SK-N-SH (cell line): ENCODE results near the gene PMIS2. TPM values are rescaled to one million over a fixed set of nuclear protein-coding genes. Genes with fewer than 3 reads are reported as not detected.

ENCODE experiments used
- CTCF ChIA-PET: fragments of 300-600, 350-600 bp; formaldehyde crosslinking; extraction: SDS; loops from one replicate; lab custom pipeline; 2021; lab: Yijun Ruan, JAX
- POLR2A ChIA-PET: fragments of 350-600 bp; sonication (Branson Sonifier 250); formaldehyde crosslinking; extraction: SDS; loops from one replicate; lab custom pipeline; 2020; ENCODE audit warnings: antibody characterized with exemption, inconsistent platforms; lab: Yijun Ruan, JAX
- DNase-seq: peaks from one replicate; pipeline ENCODE4 v3.0.0; 2012
- H2AFZ ChIP-seq: fragments of 200-600 bp; sonication (generic); 2 replicates; pipeline ENCODE4 v1.8.1; 2016; ENCODE audit warnings: antibody characterized with exemption, mild to moderate bottlenecking, low read depth
- H3F3A ChIP-seq: fragments of 200-600 bp; sonication (generic); replicated peaks from 2 replicates; pipeline ENCODE3; 2016; ENCODE audit warnings: antibody characterized with exemption, mild to moderate bottlenecking; ENCODE audit not compliant: insufficient read depth
- H3K27ac ChIP-seq, 2 experiments: fragments of 200-500 bp in 1 of 2; fragments of 200-600 bp in 1 of 2; sonication (Bioruptor generic) in 1 of 2; sonication (generic), shearing (Covaris generic) in 1 of 2; 2 replicates each; pipeline versions ENCODE4 v1.5.1 to v1.6.1; 2014 to 2016; ENCODE audit warnings: low read depth in 2 of 2, inconsistent platforms in 1 of 2, low read length in 1 of 2, mild to moderate bottlenecking in 1 of 2, mixed read lengths in 1 of 2
- H3K27me3 ChIP-seq: fragments of 200-600 bp; sonication (generic), shearing (Covaris generic); 2 replicates; pipeline ENCODE4 v1.6.1; 2016; ENCODE audit warnings: mixed run types; ENCODE audit not compliant: insufficient read depth
- H3K36me3 ChIP-seq, 2 experiments: fragments of 200-500 bp in 1 of 2; fragments of 200-600 bp in 1 of 2; sonication (Bioruptor generic) in 1 of 2; sonication (generic) in 1 of 2; replicated peaks in 1 of 2; 2 replicates each; pipeline versions ENCODE3 to v1.5.1; 2014 to 2016; ENCODE audit warnings: low read length in 1 of 2, mild to moderate bottlenecking in 1 of 2; ENCODE audit not compliant: insufficient read depth in 2 of 2, control insufficient read depth in 1 of 2
- H3K4me1 ChIP-seq, 2 experiments: fragments of 200-500 bp in 1 of 2; fragments of 200-600 bp in 1 of 2; sonication (Bioruptor generic) in 1 of 2; sonication (generic), shearing (Covaris generic) in 1 of 2; 2 replicates each; pipeline versions ENCODE4 v1.5.1 to v1.6.1; 2014 to 2016; ENCODE audit warnings: low read depth in 1 of 2, low read length in 1 of 2, mixed run types in 1 of 2; ENCODE audit not compliant: insufficient read depth in 2 of 2, control insufficient read depth in 1 of 2
- H3K4me2 ChIP-seq: fragments of 200-600 bp; sonication (generic), shearing (Covaris generic); 2 replicates; pipeline ENCODE4 v1.6.1; 2017; ENCODE audit warnings: mixed run types
- H3K4me3 ChIP-seq, 2 experiments: fragments of 200-500 bp in 1 of 2; fragments of 200-600 bp in 1 of 2; sonication (Bioruptor generic) in 1 of 2; sonication (generic), shearing (Covaris generic) in 1 of 2; 2 replicates each; pipeline versions ENCODE4 v1.5.1 to v1.8.1; 2014 to 2016; ENCODE audit warnings: low read depth in 2 of 2, inconsistent platforms in 1 of 2, low read length in 1 of 2, mild to moderate bottlenecking in 1 of 2, mixed read lengths in 1 of 2, moderate library complexity in 1 of 2
- H3K79me2 ChIP-seq: fragments of 200-600 bp; sonication (generic); 2 replicates; pipeline ENCODE4 v1.8.1; 2017; ENCODE audit warnings: mild to moderate bottlenecking; ENCODE audit not compliant: insufficient read depth
- H3K9ac ChIP-seq: fragments of 200-600 bp; sonication (generic); 2 replicates; pipeline ENCODE4 v1.6.1; 2017; ENCODE audit warnings: mixed run types
- H3K9me2 ChIP-seq: fragments of 200-600 bp; sonication (generic); 2 replicates; pipeline ENCODE4 v1.6.1; 2017; ENCODE audit warnings: mixed run types
- H3K9me3 ChIP-seq: fragments of 200-600 bp; sonication (generic); 2 replicates; pipeline ENCODE4 v1.6.1; 2017; ENCODE audit warnings: mixed run types, mild to moderate bottlenecking, moderate library complexity
- H4K20me1 ChIP-seq: fragments of 200-600 bp; sonication (generic); 2 replicates; pipeline ENCODE4 v1.6.1; 2017; ENCODE audit warnings: mild to moderate bottlenecking, mixed run types; ENCODE audit not compliant: insufficient read depth
- CHD2 ChIP-seq: fragments of 150-350 bp; IDR thresholded peaks from 2 replicates; pipeline ENCODE4 v1.6.1; 2018; ENCODE audit warnings: low read length; ENCODE audit not compliant: partially characterized antibody
- EP300 ChIP-seq, 2 experiments: IDR thresholded peaks; 2 replicates each; pipeline versions ENCODE4 v1.4.0 to v1.6.1; 2012; ENCODE audit warnings: borderline replicate concordance in 1 of 2, low read depth in 1 of 2, low read length in 1 of 2
- EZH2phosphoT487 ChIP-seq: fragments of 200-600 bp; sonication (generic); IDR thresholded peaks from 2 replicates; pipeline ENCODE4 v1.6.1; 2017; ENCODE audit warnings: low read depth, mixed run types, mild to moderate bottlenecking, antibody characterized with exemption, moderate library complexity, borderline replicate concordance
- FOSL2 ChIP-seq: IDR thresholded peaks from 2 replicates; pipeline ENCODE4 v1.4.0; 2012; ENCODE audit warnings: low read depth, mild to moderate bottlenecking, moderate library complexity, borderline replicate concordance
- FOXJ3 ChIP-seq: sonication (generic); formaldehyde crosslinking; IDR thresholded peaks from 2 replicates; pipeline ENCODE4 v1.5.1; 2020; ENCODE audit warnings: mild to moderate bottlenecking, missing genetic modification reagents
- GABPA ChIP-seq: IDR thresholded peaks from 2 replicates; pipeline ENCODE4 v1.4.0; 2012; ENCODE audit warnings: low read depth, mild to moderate bottlenecking
- GATA2 ChIP-seq: sonication (generic); formaldehyde crosslinking; IDR thresholded peaks from 2 replicates; pipeline ENCODE4 v1.5.0; 2020; ENCODE audit warnings: mild to moderate bottlenecking, missing genetic modification reagents
- IRF3 ChIP-seq: fragments of 150-350 bp; IDR thresholded peaks from 2 replicates; pipeline ENCODE4 v1.6.1; 2016; ENCODE audit warnings: mild to moderate bottlenecking, low read depth, low read length
- JUND ChIP-seq: IDR thresholded peaks from 2 replicates; pipeline ENCODE4 v1.4.0; 2012
- NFIC ChIP-seq: IDR thresholded peaks from 2 replicates; pipeline ENCODE4 v1.4.0; 2012; ENCODE audit warnings: borderline replicate concordance
- POLR2AphosphoS5 ChIP-seq: IDR thresholded peaks from 2 replicates; pipeline ENCODE4 v1.6.1; 2012; ENCODE audit warnings: low read depth, low read length
- RAD21 ChIP-seq: IDR thresholded peaks from 2 replicates; pipeline ENCODE4 v1.6.1; 2012; ENCODE audit warnings: mild to moderate bottlenecking, low read length
- RCOR1 ChIP-seq: fragments of 150-350 bp; IDR thresholded peaks from 2 replicates; pipeline ENCODE4 v1.6.1; 2017; ENCODE audit warnings: antibody characterized with exemption, low read length
- RXRA ChIP-seq: IDR thresholded peaks from 2 replicates; pipeline ENCODE4 v1.4.0; 2012; ENCODE audit warnings: low read depth, mild to moderate bottlenecking, borderline replicate concordance
- SMC3 ChIP-seq: IDR thresholded peaks from 2 replicates; pipeline ENCODE4 v1.6.1; 2012; ENCODE audit warnings: low read depth, low read length, improper control_type of control experiment
- TEAD4 ChIP-seq: IDR thresholded peaks from 2 replicates; pipeline ENCODE4 v1.4.0; 2012; ENCODE audit warnings: mild to moderate bottlenecking, borderline replicate concordance; ENCODE audit not compliant: insufficient read depth
- USF1 ChIP-seq: IDR thresholded peaks from 2 replicates; pipeline ENCODE4 v1.4.0; 2012; ENCODE audit warnings: low read depth, borderline replicate concordance
- YY1 ChIP-seq: IDR thresholded peaks from 2 replicates; pipeline ENCODE4 v1.4.0; 2012; ENCODE audit warnings: low read depth, mild to moderate bottlenecking
- WGBS: methylation state at CpG from one replicate; pipeline ENCODE4 v1.1.6; 2017; ENCODE audit warnings: low lambda C conversion rate; 5-methylcytosine and 5-hydroxymethylcytosine counted together
- polyA plus RNA-seq, 3 experiments: library from polyadenylated mRNA; depleted of rRNA; stranded (reverse); fragments of >200 nt; gene quantifications; 2 replicates each; pipeline ENCODE4 v1.2.3, GENCODE V29; 2012
- TF ChIP-seq, protein P1 (sequence below): IDR thresholded peaks from 2 replicates; pipeline ENCODE4; 2012

PMIS2 gene
- polyA plus RNA-seq, 1 of the 3 experiments (the other 2 are of a cell fraction), result not detected

DNA sequence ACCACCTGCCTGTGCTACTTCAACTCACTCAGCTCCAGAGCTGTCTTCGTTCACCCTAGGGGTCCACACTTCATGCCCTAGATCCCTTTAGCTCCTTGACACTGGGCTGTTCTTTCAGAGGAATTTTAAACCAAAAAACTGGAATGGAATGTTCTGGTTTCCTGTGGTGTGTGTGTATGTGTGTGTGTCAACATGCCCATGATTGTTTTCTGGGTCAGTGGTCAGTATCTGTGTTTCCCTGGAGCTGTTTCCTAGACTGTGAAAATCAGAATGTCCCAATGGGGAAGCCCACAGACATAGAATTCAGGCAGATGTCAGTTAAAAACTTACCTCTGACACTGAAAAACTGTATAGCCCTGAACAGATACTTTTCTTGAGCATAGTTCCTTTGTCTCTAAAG is 1.3 kb downstream of the PMIS2 start:
- Histone ChIP-seq H3K4me3 (no peak overlapping the region), H3K27me3 (peaks cover 55% of the 10 kb centered on the region), H3K27ac (no peak overlapping the region), H4K20me1 (no peaks in the 10 kb centered on the region), H3K79me2 (no peaks in the 10 kb centered on the region), H3K9me3 (no peaks in the 10 kb centered on the region), H3K4me1 (no peaks in the 10 kb centered on the region), H3K36me3 (no peaks in the 10 kb centered on the region), H3K9ac (no peak overlapping the region), H2AFZ (no peak overlapping the region), H3K9me2 (no peaks in the 10 kb centered on the region), H3K4me2 (no peak overlapping the region), H3F3A (no peaks in the 10 kb centered on the region)
- no peak for DNase-seq
- TF ChIP-seq IRF3, result no peak
- TF ChIP-seq RAD21, result no peak
- no peak for TF ChIP-seq RCOR1
- no peak for TF ChIP-seq POLR2AphosphoS5
- TF ChIP-seq, protein P1, sequence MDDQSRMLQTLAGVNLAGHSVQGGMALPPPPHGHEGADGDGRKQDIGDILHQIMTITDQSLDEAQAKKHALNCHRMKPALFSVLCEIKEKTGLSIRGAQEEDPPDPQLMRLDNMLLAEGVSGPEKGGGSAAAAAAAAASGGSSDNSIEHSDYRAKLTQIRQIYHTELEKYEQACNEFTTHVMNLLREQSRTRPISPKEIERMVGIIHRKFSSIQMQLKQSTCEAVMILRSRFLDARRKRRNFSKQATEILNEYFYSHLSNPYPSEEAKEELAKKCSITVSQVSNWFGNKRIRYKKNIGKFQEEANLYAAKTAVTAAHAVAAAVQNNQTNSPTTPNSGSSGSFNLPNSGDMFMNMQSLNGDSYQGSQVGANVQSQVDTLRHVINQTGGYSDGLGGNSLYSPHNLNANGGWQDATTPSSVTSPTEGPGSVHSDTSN, result no peak
- TF ChIP-seq SMC3, result no peak
- TF ChIP-seq CHD2, result no peak
- TF ChIP-seq USF1, result no peak
- no peak for TF ChIP-seq GABPA
- no peak for TF ChIP-seq YY1
- no peak for TF ChIP-seq NFIC
- no peak for TF ChIP-seq FOSL2
- WGBS, result 0% methylated on average over 1 of the region's 1 CpG
- POLR2A ChIA-PET, result no interaction called here
- CTCF ChIA-PET, result interaction anchor here (1.3 to 1.5 kb wide), 2 partner anchors 17 to 77 kb away, joined by 3 read pairs; no protein-coding TSS in a partner anchor

DNA sequence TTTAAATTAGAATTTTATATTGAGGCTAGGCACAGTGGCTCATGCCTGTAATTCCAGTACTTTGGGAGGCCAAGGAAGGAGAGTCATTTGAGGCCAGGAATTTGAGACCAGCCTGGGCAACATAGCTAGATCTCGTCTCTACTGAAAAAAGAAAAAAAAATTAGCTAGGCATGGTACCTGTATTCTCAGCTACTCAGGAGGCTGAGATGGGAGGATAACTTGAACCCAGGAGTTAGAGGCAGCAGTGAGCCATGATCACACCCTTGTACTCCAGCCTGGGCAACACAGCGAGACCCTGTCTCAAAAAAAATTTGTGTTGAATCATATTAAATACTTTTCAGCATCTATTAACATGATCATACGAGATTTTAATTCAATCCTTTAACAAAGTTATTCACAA is 4.9 kb downstream of the PMIS2 start:
- Histone ChIP-seq H3K79me2 (no peaks in the 10 kb centered on the region), H3K9me2 (no peaks in the 10 kb centered on the region), H3K4me1 (no peaks in the 10 kb centered on the region), H4K20me1 (no peaks in the 10 kb centered on the region), H3K9me3 (no peaks in the 10 kb centered on the region), H3K27me3 (peaks cover 41% of the 10 kb centered on the region), H3K4me2 (no peak overlapping the region), H3F3A (no peaks in the 10 kb centered on the region), H2AFZ (no peak overlapping the region), H3K9ac (no peak overlapping the region), H3K27ac (no peak overlapping the region), H3K4me3 (no peak overlapping the region), H3K36me3 (no peaks in the 10 kb centered on the region)
- TF ChIP-seq EZH2phosphoT487, result no peak
- TF ChIP-seq FOSL2, result no peak
- TF ChIP-seq GATA2, result no peak
- no peak for TF ChIP-seq TEAD4
- TF ChIP-seq NFIC, result no peak
- no peak for TF ChIP-seq JUND
- TF ChIP-seq, protein P1, result no peak
- no peak for TF ChIP-seq RXRA
- no peak for TF ChIP-seq GABPA
- no peak for TF ChIP-seq YY1
- TF ChIP-seq IRF3, result no peak
- no peak for TF ChIP-seq FOXJ3 (CRISPR knock-in tag)
- no peak for TF ChIP-seq EP300 (IDR thresholded peaks at IDR 0.05; ENCODE audit: borderline replicate concordance in 1 of 2, low read depth in 1 of 2, low read length in 1 of 2)
- POLR2A ChIA-PET, result no interaction called here
- 15% methylated on average over 3 of the region's 3 CpGs for WGBS
- DNase-seq, result no peak
- CTCF ChIA-PET, result interaction anchor here (1.2 to 3.1 kb wide), 2 partner anchors 43 to 80 kb away, joined by 4 to 13 read pairs; no protein-coding TSS in a partner anchor
